ENCODE measurements around the gene SAMD4B. TPM values are rescaled to one million over a fixed set of nuclear protein-coding genes. Genes with fewer than 3 reads are reported as not detected.

Gene SAMD4B
- total and polyA plus RNA-seq, 2 of the 8 experiments (the other 6 are each of a cell fraction or from before 2014, with no cell fraction given) = 137 to 158 TPM

- Histone ChIP-seq H4K8ac (ENCODE audit: extremely low read depth, insufficient read depth, low read length) (no peak overlapping the region), H3K27ac (ENCODE audit: low read depth, low read length) (no peak overlapping the region), H2AK5ac (ENCODE audit: low read depth, low read length) (no peak overlapping the region), H3K4me1 (replicated peaks in 1 of 4; ENCODE audit: control insufficient read depth in 3 of 4, insufficient read depth in 4 of 4, low read length in 3 of 4) (peaks cover 0 to 2% (median 0%) of the 10 kb centered on the region in 4 experiments; a peak in 2 of 7 replicates), H4K20me1 (replicated peaks in 1 of 2; ENCODE audit: control insufficient read depth in 1 of 2, insufficient read depth in 2 of 2, low read length in 2 of 2) (peaks cover 7 to 8% of the 10 kb centered on the region in 2 experiments), H3K56ac (replicated peaks; ENCODE audit: insufficient read length, low read depth, low read length) (no peak overlapping the region), H3K4me3 (ENCODE audit: extremely low read depth in 1 of 4, insufficient read depth in 2 of 4, low read depth in 3 of 4, low read length in 4 of 4) (no peak overlapping the region), H2BK20ac (ENCODE audit: low read length) (no peak overlapping the region), H3K79me2 (ENCODE audit: control insufficient read depth in 1 of 2, insufficient read depth in 2 of 2, low read length in 2 of 2) (no peaks in the 10 kb centered on the region), H3K23ac (ENCODE audit: insufficient read length) (no peak overlapping the region), H2BK5ac (ENCODE audit: low read depth, low read length) (no peak overlapping the region), H3K18ac (ENCODE audit: extremely low read depth, low read length) (no peak overlapping the region), H2AFZ (ENCODE audit: low read length) (no peak overlapping the region), H3K4ac (replicated peaks; ENCODE audit: insufficient read length, low read depth, low read length) (no peak overlapping the region), H3K9me3 (ENCODE audit: insufficient read depth in 2 of 2, low read depth in 1 of 2, low read length in 1 of 2) (no peaks in the 10 kb centered on the region), H3K23me2 (ENCODE audit: low read depth, low read length) (no peaks in the 10 kb centered on the region; the same call in 1 of the 2 replicates), H2BK120ac (replicated peaks; ENCODE audit: low read depth, low read length) (no peak overlapping the region), H4K91ac (replicated peaks; ENCODE audit: insufficient read length, low read length) (no peak overlapping the region), H3K27me3 (replicated peaks in 1 of 4; ENCODE audit: control insufficient read depth in 3 of 4, extremely low read depth in 1 of 4, insufficient read depth in 3 of 4, low read length in 3 of 4) (no peaks in the 10 kb centered on the region), H2BK12ac (ENCODE audit: low read depth, low read length) (no peak overlapping the region), H3K9ac (replicated peaks in 1 of 4; ENCODE audit: extremely low read depth in 1 of 4, low read depth in 3 of 4, low read length in 3 of 4) (no peak overlapping the region), H4K5ac (ENCODE audit: insufficient read length, low read depth, low read length) (no peak overlapping the region), H3K4me2 (ENCODE audit: insufficient read depth in 1 of 2, low read depth in 2 of 2, low read length in 2 of 2) (no peak overlapping the region), H3K14ac (ENCODE audit: insufficient read length) (no peak overlapping the region), H3K79me1 (ENCODE audit: low read depth, low read length) (no peaks in the 10 kb centered on the region; the same call in 1 of the 2 replicates), H3K36me3 (ENCODE audit: control insufficient read depth in 2 of 4, insufficient read depth in 4 of 4, low read length in 3 of 4) (peaks cover 44 to 86% (median 69%) of the 10 kb centered on the region in 4 experiments), H2BK15ac (ENCODE audit: low read length) (no peak overlapping the region)
- ChIA-PET CTCF (ENCODE audit: partially characterized antibody) (no interaction called here), POLR2A (ENCODE audit: partially characterized antibody) (interaction anchor here (0.6 to 4.3 kb wide), 5 partner anchors 11 to 478 kb away, joined by 3 to 20 read pairs (median 3); partner anchors contain the start of genes MED29, PAF1 and PLEKHG2)
- TF ChIP-seq RBBP5 (IDR thresholded peaks at IDR 0.05; ENCODE audit: borderline replicate concordance, low read depth, low read length) = no peak
- no peak for TF ChIP-seq POLR2A (IDR thresholded peaks at IDR 0.05; ENCODE audit: control extremely low read depth in 1 of 2, low read depth in 2 of 2, low read length in 2 of 2)
- no peak for TF ChIP-seq CEBPB (IDR thresholded peaks at IDR 0.05; ENCODE audit: low read depth, low read length)
- TF ChIP-seq POU5F1 (IDR thresholded peaks at IDR 0.05; ENCODE audit: low read depth, low read length) = no peak
- TF ChIP-seq CTCF (IDR thresholded peaks at IDR 0.05; ENCODE audit: control extremely low read depth in 1 of 3, insufficient read depth in 1 of 3, low read depth in 1 of 3, low read length in 3 of 3) = no peak
- WGBS, 2 experiments (ENCODE audit: extremely low coverage in 1 of 2, insufficient coverage in 1 of 2, insufficient read length in 1 of 2, insufficient replicate concordance in 2 of 2, low coverage in 1 of 2, low lambda C conversion rate in 2 of 2, missing lambda C conversion rate in 1 of 2) = 90% methylated on average over 14 of the region's 14 CpGs; no CpG with 5 or more reads in 1 of the 2 experiments
- FAIRE-seq (no peak), DNase-seq (ENCODE audit: low read depth in 1 of 2, low spot score in 2 of 2) (no peak)
These were observed 37.7 kb downstream of the SAMD4B start for GRCh38 chr19:39379865-39380396.

All from H1 (cell line).